WTC11 (cell line): ENCODE data around the gene EXOC1. TPM values are rescaled to one million over a fixed set of nuclear protein-coding genes. Genes with fewer than 3 reads are reported as not detected.

Experiments used
- ATAC-seq: fragments of 200-7000 bp; cut with Tn5 transposase; 2 replicates; pipeline ENCODE4 v1.10.0; 2021; ENCODE audit warnings: mild to moderate bottlenecking, moderate library complexity
- CTCF ChIA-PET: fragments of 300-600 bp; sonication (Branson Sonifier 250); formaldehyde crosslinking; loops from one replicate; lab custom pipeline; 2021; ENCODE audit warnings: antibody characterized with exemption; lab: Charles Lee
- POLR2A ChIA-PET: fragments of 350-600 bp; sonication (Branson Sonifier 250); formaldehyde crosslinking; loops from one replicate; lab custom pipeline; 2021; ENCODE audit warnings: antibody characterized with exemption; lab: Charles Lee
- DNase-seq: peaks from one replicate; pipeline ENCODE4 v3.0.0; 2021; ENCODE audit warnings: low spot score
- H3K27ac Mint-ChIP-seq: 2 replicates; pipeline ENCODE4 v1.8.0; 2021; ENCODE audit warnings: mixed read lengths
- H3K27me3 Mint-ChIP-seq: 2 replicates; pipeline ENCODE4 v1.8.0; 2021; ENCODE audit warnings: low read depth, mild to moderate bottlenecking, moderate library complexity, mixed read lengths
- H3K36me3 Mint-ChIP-seq: 2 replicates; pipeline ENCODE4 v1.8.0; 2021; ENCODE audit warnings: mixed read lengths
- H3K4me1 Mint-ChIP-seq: 2 replicates; pipeline ENCODE4 v1.8.0; 2022; ENCODE audit warnings: mixed read lengths
- H3K4me3 Mint-ChIP-seq: 2 replicates; pipeline ENCODE4 v1.8.0; 2021; ENCODE audit warnings: mild to moderate bottlenecking, moderate library complexity, mixed read lengths
- H3K9me3 Mint-ChIP-seq: 2 replicates; pipeline ENCODE4 v1.8.0; 2021; ENCODE audit warnings: mixed read lengths
- AR ChIP-seq: fragments of 250-450 bp; sonication (Bioruptor Pico); IDR thresholded peaks from 2 replicates; pipeline ENCODE4 v1.9.0; 2021; ENCODE audit warnings: mild to moderate bottlenecking
- CREM ChIP-seq: sonication (generic); formaldehyde crosslinking; IDR thresholded peaks from 2 replicates; pipeline ENCODE4 v1.8.1; 2022; ENCODE audit warnings: mild to moderate bottlenecking, missing genetic modification reagents, moderate library complexity
- CTCF ChIP-seq: fragments of 200-600 bp; IDR thresholded peaks from 2 replicates; pipeline ENCODE4 v1.8.0; 2022; ENCODE audit warnings: antibody characterized with exemption
- FOXJ3 ChIP-seq: sonication (generic); formaldehyde crosslinking; IDR thresholded peaks from 2 replicates; pipeline ENCODE4 v1.9.0; 2021; ENCODE audit warnings: missing genetic modification reagents, mild to moderate bottlenecking, borderline replicate concordance
- FOXP1 ChIP-seq: sonication (generic); formaldehyde crosslinking; IDR thresholded peaks from 2 replicates; pipeline ENCODE4 v1.8.0; 2022; ENCODE audit warnings: missing genetic modification reagents, mild to moderate bottlenecking, moderate library complexity, borderline replicate concordance
- JUN ChIP-seq: sonication (generic); formaldehyde crosslinking; IDR thresholded peaks from 2 replicates; pipeline ENCODE4 v1.8.0; 2023; ENCODE audit warnings: mild to moderate bottlenecking, missing genetic modification reagents
- MAX ChIP-seq: sonication (generic); formaldehyde crosslinking; IDR thresholded peaks from 2 replicates; pipeline ENCODE4 v1.8.0; 2022; ENCODE audit warnings: mild to moderate bottlenecking, missing genetic modification reagents
- NFE2L1 ChIP-seq: sonication (generic); formaldehyde crosslinking; IDR thresholded peaks from 2 replicates; pipeline ENCODE4 v1.8.1; 2023; ENCODE audit warnings: missing genetic modification reagents
- NR1H2 ChIP-seq: sonication (generic); formaldehyde crosslinking; IDR thresholded peaks from 2 replicates; pipeline ENCODE4 v1.9.0; 2021; ENCODE audit warnings: mild to moderate bottlenecking, moderate library complexity, missing genetic modification reagents
- OVOL2 ChIP-seq: fragments of 250-450 bp; sonication (Bioruptor Pico); IDR thresholded peaks from 2 replicates; pipeline ENCODE4 v1.9.0; 2021; ENCODE audit warnings: mild to moderate bottlenecking, borderline replicate concordance
- SP1 ChIP-seq: sonication (generic); formaldehyde crosslinking; conservative IDR thresholded peaks from 2 replicates; pipeline ENCODE4 v1.8.1; 2022; ENCODE audit warnings: missing genetic modification reagents
- TEAD4 ChIP-seq: sonication (generic); formaldehyde crosslinking; IDR thresholded peaks from 2 replicates; pipeline ENCODE4 v1.8.0; 2022; ENCODE audit warnings: mild to moderate bottlenecking, missing genetic modification reagents
- ZMAT4 ChIP-seq: fragments of 250-450 bp; sonication (Bioruptor Pico); IDR thresholded peaks from 2 replicates; pipeline ENCODE4 v1.9.0; 2021; ENCODE audit warnings: mild to moderate bottlenecking
- ZNF219 ChIP-seq: sonication (generic); formaldehyde crosslinking; IDR thresholded peaks from 2 replicates; pipeline ENCODE4 v1.8.0; 2023; ENCODE audit warnings: missing genetic modification reagents, mild to moderate bottlenecking, borderline replicate concordance
- ZNF232 ChIP-seq: sonication (generic); formaldehyde crosslinking; IDR thresholded peaks from 2 replicates; pipeline ENCODE4 v1.8.0; 2022; ENCODE audit warnings: mild to moderate bottlenecking, missing genetic modification reagents
- ZNF263 ChIP-seq: sonication (generic); formaldehyde crosslinking; IDR thresholded peaks from 2 replicates; pipeline ENCODE4 v1.8.1; 2022; ENCODE audit warnings: low read depth, mild to moderate bottlenecking, moderate library complexity, missing genetic modification reagents
- ZNF317 ChIP-seq: sonication (generic); formaldehyde crosslinking; IDR thresholded peaks from 2 replicates; pipeline ENCODE4 v1.8.1; 2023; ENCODE audit warnings: low read depth, mild to moderate bottlenecking, moderate library complexity, missing genetic modification reagents, borderline replicate concordance
- total RNA-seq: library from RNA; stranded (reverse); gene quantifications from 3 replicates; pipeline ENCODE4 v1.2.3, GENCODE V29; 2021
- TF ChIP-seq, protein P1 (sequence below): sonication (generic); formaldehyde crosslinking; IDR thresholded peaks from 2 replicates; pipeline ENCODE4 v1.8.1; 2023; ENCODE audit warnings: mild to moderate bottlenecking, missing genetic modification reagents

The EXOC1 gene
- total RNA-seq, 1 experiment from 2014 or later, result 19.0 TPM

DNA sequence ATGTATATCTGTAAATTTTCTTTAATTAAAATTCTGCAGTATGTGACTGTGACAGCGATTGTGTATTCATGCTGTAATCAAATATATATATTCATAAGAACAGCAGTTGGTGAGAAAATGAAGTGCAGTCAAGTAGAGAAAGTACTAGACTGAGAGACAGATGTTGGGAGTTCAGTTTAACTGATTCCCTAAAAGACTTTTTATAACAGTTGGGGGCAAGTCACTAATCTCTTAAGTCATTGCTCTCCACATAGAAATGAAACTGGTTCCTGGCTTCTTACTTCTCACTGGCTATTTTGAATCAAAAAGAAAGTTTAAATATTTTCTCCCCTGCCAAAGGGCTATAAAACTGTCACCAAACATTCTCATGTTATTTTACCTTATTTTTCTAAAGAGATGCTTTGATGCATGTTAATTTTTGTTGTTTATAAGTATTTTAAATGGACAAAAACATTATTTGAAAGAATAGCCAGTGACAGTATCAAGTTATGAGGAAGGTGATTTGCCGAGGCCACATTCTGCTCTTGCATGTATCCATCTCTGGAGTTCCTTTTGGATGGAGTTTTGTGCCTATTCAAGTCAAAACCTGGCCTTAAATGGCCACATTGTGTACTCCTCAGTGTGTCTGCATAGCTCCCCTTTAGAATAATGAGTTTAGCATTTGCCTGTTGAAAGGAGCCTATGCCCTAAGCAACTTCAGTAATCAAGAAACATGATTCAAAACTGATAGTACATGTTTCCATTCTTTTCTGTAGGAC lies 30.8 kb downstream of the EXOC1 start:
- TF ChIP-seq JUN (CRISPR knock-in tag) (no peak), FOXJ3 (CRISPR knock-in tag) (no peak), ZMAT4 (CRISPR knock-in tag) (no peak), ZNF232 (CRISPR knock-in tag) (no peak), OVOL2 (CRISPR knock-in tag) (no peak), SP1 (CRISPR knock-in tag) (no peak), MAX (CRISPR knock-in tag) (no peak), AR (CRISPR knock-in tag) (no peak), ZNF219 (no peak), ZNF263 (CRISPR knock-in tag) (no peak), CTCF (no peak), FOXP1 (CRISPR knock-in tag) (no peak), CREM (CRISPR knock-in tag) (no peak), TEAD4 (CRISPR knock-in tag) (no peak)
- TF ChIP-seq, protein P1, sequence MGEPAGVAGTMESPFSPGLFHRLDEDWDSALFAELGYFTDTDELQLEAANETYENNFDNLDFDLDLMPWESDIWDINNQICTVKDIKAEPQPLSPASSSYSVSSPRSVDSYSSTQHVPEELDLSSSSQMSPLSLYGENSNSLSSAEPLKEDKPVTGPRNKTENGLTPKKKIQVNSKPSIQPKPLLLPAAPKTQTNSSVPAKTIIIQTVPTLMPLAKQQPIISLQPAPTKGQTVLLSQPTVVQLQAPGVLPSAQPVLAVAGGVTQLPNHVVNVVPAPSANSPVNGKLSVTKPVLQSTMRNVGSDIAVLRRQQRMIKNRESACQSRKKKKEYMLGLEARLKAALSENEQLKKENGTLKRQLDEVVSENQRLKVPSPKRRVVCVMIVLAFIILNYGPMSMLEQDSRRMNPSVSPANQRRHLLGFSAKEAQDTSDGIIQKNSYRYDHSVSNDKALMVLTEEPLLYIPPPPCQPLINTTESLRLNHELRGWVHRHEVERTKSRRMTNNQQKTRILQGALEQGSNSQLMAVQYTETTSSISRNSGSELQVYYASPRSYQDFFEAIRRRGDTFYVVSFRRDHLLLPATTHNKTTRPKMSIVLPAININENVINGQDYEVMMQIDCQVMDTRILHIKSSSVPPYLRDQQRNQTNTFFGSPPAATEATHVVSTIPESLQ, result no peak
- TF ChIP-seq, all 79 proteins: peak for 0
- Mint-ChIP-seq H3K4me1 (0 out of 2 replicates have a peak, but pooled peaks cover 3% of the 10 kb centered on the region), H3K27me3 (no peaks in the 10 kb centered on the region)

DNA sequence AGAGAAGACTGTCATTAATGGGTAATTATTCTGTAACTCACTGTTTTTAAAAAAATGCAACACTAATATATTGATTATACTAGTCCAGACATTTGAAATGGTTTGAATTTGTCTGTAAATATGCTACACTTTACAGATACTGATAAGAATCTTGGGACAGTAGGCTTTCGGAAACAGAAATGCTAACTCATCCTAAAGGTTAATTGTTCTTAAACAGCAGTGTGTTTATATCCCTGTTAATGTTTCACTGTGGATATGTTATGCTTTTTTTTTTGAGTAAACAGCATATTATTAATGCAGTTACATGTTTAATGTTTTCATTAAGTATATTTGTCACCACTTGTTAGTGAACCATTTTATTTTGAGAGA lies 31.4 kb downstream of the EXOC1 start:
- no peak overlapping the region for H3K4me3 Mint-ChIP-seq
- CTCF ChIA-PET, result no interaction called here
- H3K27ac Mint-ChIP-seq, result no peak overlapping the region; the same call in 1 of the 2 replicates
- DNase-seq (no peak), ATAC-seq (no peak)
- POLR2A ChIA-PET, result no interaction called here
- TF ChIP-seq ZNF317 (CRISPR knock-in tag) (no peak), NR1H2 (CRISPR knock-in tag) (no peak), NFE2L1 (CRISPR knock-in tag) (no peak)
- H3K36me3 Mint-ChIP-seq, result peaks cover 18% of the 10 kb centered on the region
- H3K27me3 Mint-ChIP-seq, result no peaks in the 10 kb centered on the region
- peaks cover 9% of the 10 kb centered on the region for H3K9me3 Mint-ChIP-seq
- H3K4me1 Mint-ChIP-seq, result 0 out of 2 replicates have a peak, but pooled peaks cover 3% of the 10 kb centered on the region

More for the DNA sequence above, 30.8 kb downstream of the EXOC1 start:
- Mint-ChIP-seq H3K9me3 (peaks cover 9% of the 10 kb centered on the region), H3K27ac (peak overlapping the region; percentile 32; the same call in 1 of the 2 replicates), H3K36me3 (peaks cover 18% of the 10 kb centered on the region), H3K4me3 (no peak overlapping the region)
- ATAC-seq, result no peak; the same call in 1 of the 2 replicates
- CTCF ChIA-PET, result no interaction called here
- DNase-seq, result no peak
- POLR2A ChIA-PET, result no interaction called here
